HepG2 (cell line): ENCODE measurements around the gene SYNJ2. TPM values are rescaled to one million over a fixed set of nuclear protein-coding genes. Genes with fewer than 3 reads are reported as not detected.

ENCODE experiments used
- CHD2 ChIP-seq: IDR thresholded peaks from 2 replicates; pipeline ENCODE4 v1.6.1; 2011; ENCODE audit warnings: low read depth, low read length, improper control_type of control experiment
- HBP1 ChIP-seq: IDR thresholded peaks from 2 replicates; pipeline ENCODE4 v1.6.1; 2016; ENCODE audit warnings: low read depth, control low read depth
- MAF1 ChIP-seq: sonication (generic); formaldehyde crosslinking; IDR thresholded peaks from 2 replicates; pipeline ENCODE4 v1.5.0; 2020; ENCODE audit warnings: missing genetic modification reagents, borderline replicate concordance
- RAD21 ChIP-seq: fragments of 450-650 bp; formaldehyde crosslinking; IDR thresholded peaks from 2 replicates; pipeline ENCODE4 v1.5.0; 2020; ENCODE audit warnings: mild to moderate bottlenecking
- SKI ChIP-seq: fragments of 450-650 bp; IDR thresholded peaks from one replicate; pipeline ENCODE4 v1.6.1; 2018; ENCODE audit warnings: mild to moderate bottlenecking; ENCODE audit not compliant: partially characterized antibody
- SRSF1 ChIP-seq: fragments of 200-400 bp; formaldehyde crosslinking; optimal IDR thresholded peaks from 2 replicates; pipeline ENCODE3; 2017; ENCODE audit warnings: mild to moderate bottlenecking, low read depth, low read length, moderate library complexity
- TCF7 ChIP-seq: sonication (generic); IDR thresholded peaks from 2 replicates; pipeline ENCODE4 v1.6.1; 2016; ENCODE audit warnings: antibody characterized with exemption, low read depth
- ZNF556 ChIP-seq: sonication (generic); formaldehyde crosslinking; IDR thresholded peaks from 2 replicates; pipeline ENCODE4 v1.4.0; 2020; ENCODE audit warnings: mild to moderate bottlenecking, missing genetic modification reagents, borderline replicate concordance
- ZNF75D ChIP-seq: sonication (generic); formaldehyde crosslinking; IDR thresholded peaks from 2 replicates; pipeline ENCODE4 v1.8.1; 2023; ENCODE audit warnings: missing genetic modification reagents, mild to moderate bottlenecking, borderline replicate concordance
- polyA plus RNA-seq, 8 experiments: library from polyadenylated mRNA; depleted of rRNA in 3 of 8; stranded (reverse) in 7 of 8; unstranded in 1 of 8; fragments of >200 nt; fragmentation: Illumina TruSeq in 4 of 8; extraction: Trizol in 4 of 8; gene quantifications; 2 replicates each; pipeline versions ENCODE4 v1.2.1 to v1.2.3, GENCODE V29; 2011 to 2016; ENCODE audit warnings: low read depth in 4 of 8, missing spikeins in 1 of 8, mixed read lengths in 1 of 8; ENCODE audit not compliant: insufficient read depth in 1 of 8
- total RNA-seq, 5 experiments: library from RNA; depleted of rRNA; stranded (reverse); fragments of >200 nt; fragmentation: Illumina TruSeq; extraction: Trizol; gene quantifications; 2 replicates each; pipeline ENCODE4 v1.2.3, GENCODE V29; 2016; ENCODE audit warnings: low read depth in 1 of 5
- TF ChIP-seq, protein P1 (sequence below): sonication (generic); formaldehyde crosslinking; IDR thresholded peaks from 2 replicates; pipeline ENCODE4 v1.9.0; 2021; ENCODE audit warnings: mild to moderate bottlenecking, missing genetic modification reagents
- TF ChIP-seq, protein P2 (sequence below): sonication (generic); formaldehyde crosslinking; conservative IDR thresholded peaks from 2 replicates; pipeline ENCODE4 v1.4.0; 2020; ENCODE audit warnings: mild to moderate bottlenecking, missing genetic modification reagents, moderate library complexity
- TF ChIP-seq, protein P3 (sequence below): sonication (generic); formaldehyde crosslinking; IDR thresholded peaks from 2 replicates; pipeline ENCODE4 v1.8.0; 2022; ENCODE audit warnings: missing genetic modification reagents, mild to moderate bottlenecking, moderate library complexity, borderline replicate concordance
- TF ChIP-seq, protein P4 (sequence below): sonication (generic); formaldehyde crosslinking; IDR thresholded peaks from 2 replicates; pipeline ENCODE4 v1.5.0; 2020; ENCODE audit warnings: missing genetic modification reagents, mild to moderate bottlenecking, borderline replicate concordance
- TF ChIP-seq, protein P5 (sequence below): fragments of 450-650 bp; IDR thresholded peaks from 2 replicates; pipeline ENCODE4 v1.6.1; 2016

SYNJ2 gene
- total and polyA plus RNA-seq, 2 of the 13 experiments (the other 11 are each of a cell fraction or from before 2014, with no cell fraction given) = 39.1 to 57.6 TPM

- TF ChIP-seq, protein P1, sequence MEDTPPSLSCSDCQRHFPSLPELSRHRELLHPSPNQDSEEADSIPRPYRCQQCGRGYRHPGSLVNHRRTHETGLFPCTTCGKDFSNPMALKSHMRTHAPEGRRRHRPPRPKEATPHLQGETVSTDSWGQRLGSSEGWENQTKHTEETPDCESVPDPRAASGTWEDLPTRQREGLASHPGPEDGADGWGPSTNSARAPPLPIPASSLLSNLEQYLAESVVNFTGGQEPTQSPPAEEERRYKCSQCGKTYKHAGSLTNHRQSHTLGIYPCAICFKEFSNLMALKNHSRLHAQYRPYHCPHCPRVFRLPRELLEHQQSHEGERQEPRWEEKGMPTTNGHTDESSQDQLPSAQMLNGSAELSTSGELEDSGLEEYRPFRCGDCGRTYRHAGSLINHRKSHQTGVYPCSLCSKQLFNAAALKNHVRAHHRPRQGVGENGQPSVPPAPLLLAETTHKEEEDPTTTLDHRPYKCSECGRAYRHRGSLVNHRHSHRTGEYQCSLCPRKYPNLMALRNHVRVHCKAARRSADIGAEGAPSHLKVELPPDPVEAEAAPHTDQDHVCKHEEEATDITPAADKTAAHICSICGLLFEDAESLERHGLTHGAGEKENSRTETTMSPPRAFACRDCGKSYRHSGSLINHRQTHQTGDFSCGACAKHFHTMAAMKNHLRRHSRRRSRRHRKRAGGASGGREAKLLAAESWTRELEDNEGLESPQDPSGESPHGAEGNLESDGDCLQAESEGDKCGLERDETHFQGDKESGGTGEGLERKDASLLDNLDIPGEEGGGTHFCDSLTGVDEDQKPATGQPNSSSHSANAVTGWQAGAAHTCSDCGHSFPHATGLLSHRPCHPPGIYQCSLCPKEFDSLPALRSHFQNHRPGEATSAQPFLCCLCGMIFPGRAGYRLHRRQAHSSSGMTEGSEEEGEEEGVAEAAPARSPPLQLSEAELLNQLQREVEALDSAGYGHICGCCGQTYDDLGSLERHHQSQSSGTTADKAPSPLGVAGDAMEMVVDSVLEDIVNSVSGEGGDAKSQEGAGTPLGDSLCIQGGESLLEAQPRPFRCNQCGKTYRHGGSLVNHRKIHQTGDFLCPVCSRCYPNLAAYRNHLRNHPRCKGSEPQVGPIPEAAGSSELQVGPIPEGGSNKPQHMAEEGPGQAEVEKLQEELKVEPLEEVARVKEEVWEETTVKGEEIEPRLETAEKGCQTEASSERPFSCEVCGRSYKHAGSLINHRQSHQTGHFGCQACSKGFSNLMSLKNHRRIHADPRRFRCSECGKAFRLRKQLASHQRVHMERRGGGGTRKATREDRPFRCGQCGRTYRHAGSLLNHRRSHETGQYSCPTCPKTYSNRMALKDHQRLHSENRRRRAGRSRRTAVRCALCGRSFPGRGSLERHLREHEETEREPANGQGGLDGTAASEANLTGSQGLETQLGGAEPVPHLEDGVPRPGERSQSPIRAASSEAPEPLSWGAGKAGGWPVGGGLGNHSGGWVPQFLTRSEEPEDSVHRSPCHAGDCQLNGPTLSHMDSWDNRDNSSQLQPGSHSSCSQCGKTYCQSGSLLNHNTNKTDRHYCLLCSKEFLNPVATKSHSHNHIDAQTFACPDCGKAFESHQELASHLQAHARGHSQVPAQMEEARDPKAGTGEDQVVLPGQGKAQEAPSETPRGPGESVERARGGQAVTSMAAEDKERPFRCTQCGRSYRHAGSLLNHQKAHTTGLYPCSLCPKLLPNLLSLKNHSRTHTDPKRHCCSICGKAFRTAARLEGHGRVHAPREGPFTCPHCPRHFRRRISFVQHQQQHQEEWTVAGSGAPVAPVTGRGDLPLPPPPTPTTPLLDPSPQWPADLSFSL (CRISPR knock-in tag) = no peak
- TF ChIP-seq, protein P2, sequence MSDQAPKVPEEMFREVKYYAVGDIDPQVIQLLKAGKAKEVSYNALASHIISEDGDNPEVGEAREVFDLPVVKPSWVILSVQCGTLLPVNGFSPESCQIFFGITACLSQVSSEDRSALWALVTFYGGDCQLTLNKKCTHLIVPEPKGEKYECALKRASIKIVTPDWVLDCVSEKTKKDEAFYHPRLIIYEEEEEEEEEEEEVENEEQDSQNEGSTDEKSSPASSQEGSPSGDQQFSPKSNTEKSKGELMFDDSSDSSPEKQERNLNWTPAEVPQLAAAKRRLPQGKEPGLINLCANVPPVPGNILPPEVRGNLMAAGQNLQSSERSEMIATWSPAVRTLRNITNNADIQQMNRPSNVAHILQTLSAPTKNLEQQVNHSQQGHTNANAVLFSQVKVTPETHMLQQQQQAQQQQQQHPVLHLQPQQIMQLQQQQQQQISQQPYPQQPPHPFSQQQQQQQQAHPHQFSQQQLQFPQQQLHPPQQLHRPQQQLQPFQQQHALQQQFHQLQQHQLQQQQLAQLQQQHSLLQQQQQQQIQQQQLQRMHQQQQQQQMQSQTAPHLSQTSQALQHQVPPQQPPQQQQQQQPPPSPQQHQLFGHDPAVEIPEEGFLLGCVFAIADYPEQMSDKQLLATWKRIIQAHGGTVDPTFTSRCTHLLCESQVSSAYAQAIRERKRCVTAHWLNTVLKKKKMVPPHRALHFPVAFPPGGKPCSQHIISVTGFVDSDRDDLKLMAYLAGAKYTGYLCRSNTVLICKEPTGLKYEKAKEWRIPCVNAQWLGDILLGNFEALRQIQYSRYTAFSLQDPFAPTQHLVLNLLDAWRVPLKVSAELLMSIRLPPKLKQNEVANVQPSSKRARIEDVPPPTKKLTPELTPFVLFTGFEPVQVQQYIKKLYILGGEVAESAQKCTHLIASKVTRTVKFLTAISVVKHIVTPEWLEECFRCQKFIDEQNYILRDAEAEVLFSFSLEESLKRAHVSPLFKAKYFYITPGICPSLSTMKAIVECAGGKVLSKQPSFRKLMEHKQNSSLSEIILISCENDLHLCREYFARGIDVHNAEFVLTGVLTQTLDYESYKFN (CRISPR knock-in tag) = no peak
- TF ChIP-seq SRSF1 (peak; percentile 27), HBP1 (no peak), ZNF556 (CRISPR knock-in tag) (no peak), TCF7 (no peak), CHD2 (no peak), SKI (no peak), ZNF75D (CRISPR knock-in tag) (no peak), RAD21 (CRISPR knock-in tag) (no peak), MAF1 (CRISPR knock-in tag) (no peak)
- TF ChIP-seq, protein P3, sequence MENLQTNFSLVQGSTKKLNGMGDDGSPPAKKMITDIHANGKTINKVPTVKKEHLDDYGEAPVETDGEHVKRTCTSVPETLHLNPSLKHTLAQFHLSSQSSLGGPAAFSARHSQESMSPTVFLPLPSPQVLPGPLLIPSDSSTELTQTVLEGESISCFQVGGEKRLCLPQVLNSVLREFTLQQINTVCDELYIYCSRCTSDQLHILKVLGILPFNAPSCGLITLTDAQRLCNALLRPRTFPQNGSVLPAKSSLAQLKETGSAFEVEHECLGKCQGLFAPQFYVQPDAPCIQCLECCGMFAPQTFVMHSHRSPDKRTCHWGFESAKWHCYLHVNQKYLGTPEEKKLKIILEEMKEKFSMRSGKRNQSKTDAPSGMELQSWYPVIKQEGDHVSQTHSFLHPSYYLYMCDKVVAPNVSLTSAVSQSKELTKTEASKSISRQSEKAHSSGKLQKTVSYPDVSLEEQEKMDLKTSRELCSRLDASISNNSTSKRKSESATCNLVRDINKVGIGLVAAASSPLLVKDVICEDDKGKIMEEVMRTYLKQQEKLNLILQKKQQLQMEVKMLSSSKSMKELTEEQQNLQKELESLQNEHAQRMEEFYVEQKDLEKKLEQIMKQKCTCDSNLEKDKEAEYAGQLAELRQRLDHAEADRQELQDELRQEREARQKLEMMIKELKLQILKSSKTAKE (CRISPR knock-in tag) = no peak
- TF ChIP-seq, protein P4, sequence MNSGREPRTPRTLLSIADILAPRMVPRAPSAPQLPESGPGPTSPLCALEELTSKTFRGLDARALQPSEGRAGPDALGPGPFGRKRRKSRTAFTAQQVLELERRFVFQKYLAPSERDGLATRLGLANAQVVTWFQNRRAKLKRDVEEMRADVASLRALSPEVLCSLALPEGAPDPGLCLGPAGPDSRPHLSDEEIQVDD (CRISPR knock-in tag) = no peak; the same call in 1 of the 2 replicates
- TF ChIP-seq, protein P5, sequence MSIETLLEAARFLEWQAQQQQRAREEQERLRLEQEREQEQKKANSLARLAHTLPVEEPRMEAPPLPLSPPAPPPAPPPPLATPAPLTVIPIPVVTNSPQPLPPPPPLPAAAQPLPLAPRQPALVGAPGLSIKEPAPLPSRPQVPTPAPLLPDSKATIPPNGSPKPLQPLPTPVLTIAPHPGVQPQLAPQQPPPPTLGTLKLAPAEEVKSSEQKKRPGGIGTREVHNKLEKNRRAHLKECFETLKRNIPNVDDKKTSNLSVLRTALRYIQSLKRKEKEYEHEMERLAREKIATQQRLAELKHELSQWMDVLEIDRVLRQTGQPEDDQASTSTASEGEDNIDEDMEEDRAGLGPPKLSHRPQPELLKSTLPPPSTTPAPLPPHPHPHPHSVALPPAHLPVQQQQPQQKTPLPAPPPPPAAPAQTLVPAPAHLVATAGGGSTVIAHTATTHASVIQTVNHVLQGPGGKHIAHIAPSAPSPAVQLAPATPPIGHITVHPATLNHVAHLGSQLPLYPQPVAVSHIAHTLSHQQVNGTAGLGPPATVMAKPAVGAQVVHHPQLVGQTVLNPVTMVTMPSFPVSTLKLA = 0 out of 2 replicates have a peak, but pooled peaks have one; percentile 28
Measured at GRCh38 chr6:157981132-157981394, 600 bp upstream of the SYNJ2 start (continued).
